ENCODE data around the gene ARHGAP8.
"Not testable (repeated sequence)": the region's sequence is repeated elsewhere in the genome, so short reads cannot be mapped to it uniquely, and the experiment has no call there.

Gene ARHGAP8

DNA sequence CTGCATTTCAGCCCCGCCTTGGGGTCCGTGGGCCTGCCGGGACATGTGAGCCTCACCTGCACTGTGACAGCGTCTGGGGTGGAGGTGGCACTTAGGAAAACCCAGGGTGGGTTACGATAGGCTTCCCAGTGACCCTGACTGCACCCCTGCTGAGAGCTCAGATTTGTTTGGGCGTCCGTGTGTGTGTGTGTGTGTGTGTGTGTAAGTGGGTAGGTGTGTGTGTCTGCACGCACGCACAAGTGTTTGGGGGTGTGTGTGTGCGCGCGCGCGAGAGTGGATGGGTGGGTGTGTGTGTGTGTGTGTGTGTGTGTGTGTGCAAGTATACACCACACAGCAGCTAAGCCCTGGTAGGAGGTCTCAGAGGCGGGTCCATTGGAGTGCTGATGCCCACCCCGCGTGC, 12.1 kb upstream of the ARHGAP8 start:
- no peak for DNase-seq

DNA sequence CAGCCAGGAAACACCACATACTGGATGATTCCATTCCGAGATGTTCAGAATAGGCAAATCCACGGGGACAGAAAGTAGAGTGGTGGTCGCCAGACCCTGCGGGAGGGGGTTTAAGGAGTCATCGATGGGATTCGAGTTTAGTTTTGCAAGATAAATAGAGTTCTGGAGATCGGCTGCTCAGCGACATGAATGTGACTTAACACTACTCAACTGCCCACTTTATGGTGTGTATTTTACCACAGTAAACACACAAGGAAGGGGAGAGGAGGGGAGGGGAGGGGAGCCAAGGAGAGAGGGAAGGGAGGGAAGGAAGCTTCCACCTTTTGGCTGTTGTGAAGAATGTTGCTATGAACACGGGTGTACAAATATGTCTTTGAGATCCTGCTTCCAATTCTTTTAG, 10.4 kb upstream of the ARHGAP8 start:
- no peak for DNase-seq

DNA sequence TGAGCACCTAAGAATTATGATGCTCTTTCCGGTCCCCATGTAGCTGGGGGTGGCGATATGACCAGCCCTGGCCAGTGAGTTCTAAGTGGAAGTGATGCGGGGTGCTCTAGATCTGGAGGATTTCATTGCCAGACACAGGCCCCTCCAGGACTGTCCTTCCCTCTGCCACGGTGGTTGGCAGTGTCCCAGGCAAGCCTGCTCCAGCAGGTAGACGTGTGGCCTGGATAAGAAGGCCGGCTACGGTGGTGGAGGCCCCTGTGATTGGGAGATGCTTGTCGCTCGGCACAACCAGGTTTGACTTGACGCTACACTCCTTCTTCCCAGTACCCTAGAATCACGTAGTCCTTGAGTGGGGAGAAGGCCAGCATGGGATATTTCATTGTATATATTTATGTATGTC, 9.1 kb upstream of the ARHGAP8 start:
- no peak for DNase-seq

DNA sequence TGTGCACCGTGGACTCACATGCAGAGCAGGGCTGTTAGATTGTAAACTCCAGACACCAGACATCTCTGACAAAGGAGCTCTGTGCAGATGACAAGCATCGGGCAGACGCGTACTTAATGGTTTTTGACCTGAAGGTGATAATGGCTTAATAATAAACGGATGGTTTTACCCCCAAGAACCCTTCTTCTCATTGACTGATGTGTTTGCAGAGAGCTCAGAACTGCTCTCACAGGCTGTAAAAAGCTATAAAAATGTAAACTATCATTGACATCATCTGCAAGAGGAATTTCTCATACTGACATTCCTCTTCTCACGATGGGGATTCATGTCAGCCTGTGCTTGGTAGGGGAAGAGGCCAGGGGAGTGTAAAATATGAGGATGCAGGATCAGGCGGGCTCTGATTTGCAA, 8.6 kb upstream of the ARHGAP8 start:
- DNase-seq = no peak

DNA sequence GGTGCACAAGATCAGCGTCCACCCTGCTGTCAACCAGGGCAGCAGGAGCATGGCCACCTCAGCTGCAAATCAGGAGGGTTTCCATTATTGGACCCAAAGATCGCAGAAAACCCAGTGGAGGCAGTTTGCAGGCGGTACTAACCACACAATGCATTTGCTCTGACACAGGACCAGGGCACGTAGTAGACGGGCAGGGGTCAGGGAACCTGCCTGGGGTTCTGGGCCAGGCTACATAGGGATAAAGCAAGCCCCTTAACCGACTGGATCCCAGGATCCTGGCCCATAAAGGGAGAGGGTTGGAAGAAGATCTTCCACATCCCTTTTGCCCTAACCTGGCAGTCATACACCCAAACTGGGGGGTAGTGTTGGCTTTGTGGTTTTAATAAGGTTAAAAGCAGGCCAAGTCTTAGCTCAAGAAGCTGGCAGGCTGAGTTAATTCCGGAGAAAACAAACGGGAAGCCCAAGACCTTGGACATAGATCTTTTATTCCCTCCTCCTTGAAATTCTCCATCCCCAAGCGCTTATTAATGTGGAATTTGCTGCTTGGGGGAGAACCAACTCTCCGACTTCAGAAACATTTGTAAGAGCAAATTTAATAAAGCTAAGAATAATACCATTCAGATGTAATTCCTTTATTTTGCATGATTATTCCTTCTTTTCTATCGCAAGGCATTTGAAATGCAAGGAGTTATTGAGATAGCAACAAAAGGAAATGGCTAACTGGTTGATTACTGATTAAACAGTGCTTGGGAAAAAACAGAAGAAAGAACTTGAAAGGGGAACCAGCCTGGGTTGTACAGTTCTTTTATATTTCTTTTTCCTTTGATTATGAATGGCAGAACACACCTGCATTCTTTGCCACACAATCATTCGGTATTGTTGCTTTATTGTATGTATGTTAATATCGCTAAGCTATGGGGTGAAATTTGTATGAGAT, 6.3 kb upstream of the ARHGAP8 start:
- no peak for DNase-seq

DNA sequence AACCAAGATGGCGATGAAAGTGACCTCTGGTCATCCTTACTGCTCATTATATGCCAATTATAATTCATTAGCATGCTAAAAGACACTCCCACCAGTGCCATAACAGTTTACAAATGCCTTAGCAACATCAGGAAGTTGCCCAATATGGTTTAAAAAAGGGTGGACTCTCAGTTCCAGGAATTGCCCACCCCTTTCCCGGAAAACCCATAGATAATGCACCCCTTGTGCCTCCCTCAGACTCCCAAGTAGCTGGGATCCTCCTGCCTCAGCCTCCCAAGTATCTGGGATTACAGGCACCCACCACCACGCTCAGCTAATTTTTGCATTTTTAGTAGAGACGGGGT, 4.6 kb upstream of the ARHGAP8 start:
- not testable (repeated sequence) for DNase-seq

DNA sequence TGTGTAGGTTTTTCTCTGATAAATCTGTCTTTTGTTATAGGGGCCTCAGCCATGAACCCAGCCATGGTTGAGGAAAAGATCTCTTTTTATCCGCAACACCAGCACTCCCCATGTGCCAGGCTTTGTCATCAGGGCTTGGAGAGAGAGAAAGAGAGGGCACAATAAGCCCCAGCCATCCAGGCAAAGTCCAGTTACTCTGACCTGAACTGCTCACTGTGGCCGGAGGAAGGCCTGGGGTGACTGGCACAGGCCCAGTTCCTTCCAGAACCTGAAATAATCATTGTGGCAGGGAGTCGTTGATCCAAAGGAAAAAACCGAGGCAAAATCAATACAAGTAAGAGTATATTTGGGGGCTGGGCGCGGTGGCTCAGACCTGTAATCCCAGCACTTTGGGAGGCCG, 3.9 kb upstream of the ARHGAP8 start:
- no peak for DNase-seq

DNA sequence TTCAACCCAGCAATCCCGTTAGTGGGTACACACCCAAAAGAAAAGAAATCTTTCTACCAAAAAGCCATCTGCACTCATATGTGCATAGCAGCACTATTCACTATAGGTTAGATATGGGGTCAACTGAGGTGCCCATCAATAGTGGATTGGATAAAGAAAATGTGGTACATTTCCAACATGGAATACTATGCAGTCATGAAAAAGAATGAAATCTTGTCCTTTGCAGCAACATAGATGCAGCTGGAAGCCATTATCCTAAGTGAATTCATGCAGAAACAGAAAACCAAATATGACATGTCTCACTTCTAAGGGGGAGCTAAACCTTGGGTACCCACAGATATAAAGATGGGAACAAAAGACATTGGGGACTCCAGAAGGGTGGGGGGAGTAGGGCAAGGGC, 1.9 kb upstream of the ARHGAP8 start:
- DNase-seq = no peak

DNA sequence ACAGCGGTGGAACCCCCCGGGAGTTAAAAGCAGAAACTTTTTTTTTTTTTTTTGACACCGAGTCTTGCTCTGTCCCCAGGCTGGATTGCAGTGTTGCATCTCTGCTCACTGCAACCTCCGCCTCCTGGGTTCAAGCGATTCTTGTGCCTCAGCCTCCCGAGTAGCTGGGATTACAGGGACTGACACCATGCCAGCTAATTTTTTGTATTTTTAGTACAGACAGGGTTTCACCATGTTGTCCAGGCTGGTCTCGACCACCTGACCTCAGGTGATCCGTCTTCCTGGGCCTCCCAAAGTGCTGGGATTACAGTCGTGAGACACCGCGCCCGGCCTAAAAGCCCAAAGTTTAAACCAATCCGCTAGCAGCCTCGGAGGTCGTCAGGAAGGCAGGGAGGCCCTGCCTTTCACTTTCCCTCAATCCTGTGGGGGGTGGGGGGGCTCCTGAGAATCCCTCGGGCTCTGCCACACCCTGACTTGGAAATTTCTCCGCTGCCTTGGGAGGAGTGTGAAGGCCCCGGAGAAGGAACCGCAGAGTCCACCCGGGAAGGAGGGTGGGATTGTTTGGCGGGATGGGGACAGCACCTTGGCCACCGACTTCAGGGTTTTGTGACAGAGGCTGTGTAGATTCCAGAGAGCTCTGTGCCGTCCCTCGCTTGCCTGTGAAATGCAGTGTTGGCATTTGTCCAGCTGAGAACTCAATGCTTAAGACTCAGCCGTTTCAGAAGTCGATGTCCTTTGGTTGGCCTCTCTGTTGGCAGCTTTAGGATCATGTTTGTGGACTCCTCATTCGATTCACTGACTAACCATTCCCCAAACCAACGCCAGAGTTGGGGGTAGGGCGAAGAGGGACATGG, 1.0 kb downstream of the ARHGAP8 start:
- DNase-seq = no peak

DNA sequence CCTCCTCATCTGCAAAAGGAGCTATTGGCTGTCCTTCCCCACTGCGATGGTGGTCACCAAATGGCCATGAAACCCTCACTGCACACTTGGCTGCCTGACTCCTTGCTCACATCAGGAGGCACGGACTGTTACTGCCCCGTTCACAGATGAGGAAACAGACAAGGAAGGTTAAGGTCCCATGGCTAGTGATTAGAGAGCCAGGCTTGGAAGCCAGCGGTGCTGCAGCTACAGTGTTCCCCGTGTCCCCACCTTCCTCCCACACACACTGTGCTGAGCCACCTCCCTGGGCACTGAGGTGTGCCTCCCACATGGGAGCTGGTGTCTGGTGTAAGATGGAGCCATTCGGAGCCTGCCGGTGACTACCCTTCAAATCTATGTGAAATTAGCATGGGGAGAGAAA, 2.6 kb downstream of the ARHGAP8 start:
- no peak for DNase-seq

DNA sequence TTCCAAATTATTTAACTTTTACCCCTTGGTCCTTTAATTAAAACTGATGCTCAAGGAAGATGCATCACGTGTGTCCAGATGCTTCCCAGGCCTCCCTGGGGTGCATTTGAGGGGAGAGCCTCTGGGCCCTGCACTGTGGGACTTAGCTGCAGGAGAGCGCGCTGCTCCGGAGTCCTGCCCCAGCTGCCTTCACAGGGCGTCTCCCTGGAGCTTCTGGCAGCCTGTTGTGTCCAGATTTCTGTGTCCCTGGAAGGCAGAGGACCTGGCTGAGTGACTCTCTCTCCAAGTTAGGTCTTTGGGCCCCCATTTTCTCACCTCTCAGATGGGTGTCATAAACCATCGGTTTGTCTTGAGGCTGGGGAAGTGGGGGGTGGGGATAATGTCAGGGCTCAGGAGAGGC, 3.0 kb downstream of the ARHGAP8 start:
- no peak for DNase-seq

DNA sequence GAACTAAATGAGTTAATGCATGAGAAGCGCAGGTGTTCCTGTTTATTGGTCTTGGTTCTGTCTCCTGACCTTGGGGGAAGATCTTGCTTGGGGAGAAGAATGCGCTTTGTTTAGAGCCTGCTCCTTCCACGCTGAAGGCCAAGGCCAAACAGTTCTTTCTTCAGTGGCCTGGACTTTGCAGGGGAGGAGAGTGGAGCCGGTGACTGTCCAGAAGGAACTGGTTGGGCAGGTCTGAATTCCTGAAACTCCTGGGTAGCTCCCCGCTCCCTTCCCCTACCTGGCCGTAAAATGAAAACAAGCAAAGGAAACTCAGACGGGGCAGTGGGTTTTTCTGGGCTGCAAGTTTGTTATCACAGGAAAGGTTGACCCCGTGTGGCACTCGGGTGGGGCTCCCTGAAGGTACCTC, 3.6 kb downstream of the ARHGAP8 start:
- no peak for DNase-seq

DNA sequence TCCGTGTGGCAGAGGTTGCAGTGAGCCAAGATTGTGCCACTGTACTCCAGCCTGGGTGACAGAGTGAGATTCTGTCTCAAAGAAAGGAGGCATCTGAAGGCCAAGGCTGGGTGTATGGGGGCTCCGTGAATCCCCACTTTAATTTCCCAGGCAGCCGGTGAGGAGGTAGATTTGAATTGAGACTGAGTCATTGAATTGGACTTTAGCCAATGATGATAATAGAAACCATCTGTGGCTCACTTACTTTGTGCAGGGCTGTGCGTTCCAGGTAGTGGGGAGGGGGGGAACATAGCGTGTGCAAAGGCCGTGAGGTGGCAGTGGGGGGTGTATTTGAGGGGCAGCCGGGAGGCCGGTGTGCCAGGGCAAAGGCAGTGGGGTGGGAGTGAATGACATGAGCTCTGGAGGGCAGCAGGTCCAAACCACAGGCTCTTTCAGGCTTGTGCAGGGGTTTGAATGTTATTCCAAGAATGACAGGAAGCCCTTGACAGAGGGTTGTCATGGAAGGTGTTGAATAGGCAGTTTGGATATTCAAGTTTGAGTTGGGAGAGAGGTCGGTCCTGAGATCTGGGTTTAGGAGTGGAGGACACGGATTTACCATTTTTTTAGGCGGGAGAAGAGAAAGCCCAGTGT, 6.1 kb downstream of the ARHGAP8 start:
- DNase-seq = no peak

DNA sequence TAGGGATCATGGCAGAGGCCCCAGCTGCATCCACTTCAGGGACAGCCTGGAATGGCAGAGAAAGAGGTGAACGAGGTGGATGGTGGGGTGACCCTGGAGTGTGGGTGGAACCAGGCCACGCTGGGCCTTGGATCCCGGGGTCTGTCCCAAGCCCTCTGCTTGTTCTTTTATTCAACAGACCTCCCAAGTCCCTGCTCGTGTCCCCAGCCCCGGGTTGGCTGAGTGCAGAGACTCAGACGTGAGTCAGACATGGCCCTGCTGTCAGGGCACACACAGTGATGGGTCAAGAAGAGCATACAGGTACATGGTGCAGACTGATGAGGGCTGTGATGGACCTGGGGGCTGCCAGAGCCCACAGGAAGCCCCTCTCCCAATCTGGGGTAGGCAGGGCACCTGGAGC, 6.6 kb downstream of the ARHGAP8 start:
- DNase-seq = no peak

DNA sequence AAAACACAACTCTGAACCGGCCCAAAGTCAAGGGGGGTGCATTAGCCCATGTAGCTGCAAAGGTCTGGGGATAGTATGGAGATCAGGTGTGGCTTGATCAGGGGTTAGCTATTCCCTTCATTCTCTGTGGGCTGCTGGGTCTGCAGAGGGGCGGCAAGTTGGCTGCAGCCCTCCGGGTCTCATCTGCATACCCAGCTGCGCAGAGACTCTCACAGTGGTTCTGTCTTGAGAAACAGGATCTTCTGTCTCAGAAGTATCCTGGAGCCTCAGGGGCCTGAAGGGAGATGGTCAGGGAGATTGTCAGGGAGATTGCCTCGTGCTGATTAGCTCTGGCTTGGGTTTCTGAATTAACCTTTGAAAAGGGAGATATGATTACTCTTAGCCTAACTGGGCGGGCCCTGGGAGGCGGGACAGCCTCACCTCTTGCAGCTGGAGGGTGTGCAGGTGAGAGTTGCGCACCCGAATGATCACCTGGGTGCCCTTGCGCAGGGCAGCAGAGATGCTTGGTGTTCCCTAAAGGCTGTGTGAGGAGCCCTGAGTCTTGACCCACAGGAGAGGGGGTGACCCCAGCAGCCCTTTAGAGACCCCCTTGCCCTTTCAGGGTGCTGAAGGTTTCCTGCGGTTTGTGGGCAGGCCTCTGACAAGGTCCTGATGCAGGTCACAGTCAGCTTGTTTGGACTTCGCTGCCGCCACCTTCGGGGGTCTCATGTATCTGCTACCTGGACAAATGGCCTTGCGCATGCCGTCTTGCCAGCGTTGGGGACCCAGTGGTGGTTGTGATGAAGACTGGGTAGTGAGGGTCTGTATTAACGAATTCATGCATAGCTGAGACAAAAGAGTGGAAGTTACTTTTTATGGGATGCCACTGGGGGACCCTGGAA, 7.3 kb downstream of the ARHGAP8 start:
- no peak for DNase-seq

DNA sequence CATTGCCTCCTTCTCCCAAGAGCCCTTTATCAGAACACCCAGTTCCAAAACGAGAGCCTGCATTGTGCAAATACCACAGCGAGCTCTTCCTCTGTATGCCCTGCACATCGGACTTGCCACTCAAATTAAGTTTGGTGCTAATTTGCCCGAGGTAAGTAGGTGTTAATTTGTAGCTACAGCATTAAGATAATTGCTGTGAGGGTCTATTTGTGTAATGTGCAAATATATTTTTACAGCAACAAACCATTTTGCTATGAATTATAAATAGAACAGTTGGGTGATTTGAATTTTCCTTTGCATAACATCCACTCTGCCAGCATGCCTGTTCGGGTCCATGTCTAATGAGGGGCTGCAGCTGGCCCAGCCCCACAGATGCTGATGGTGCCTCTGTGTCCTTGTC, 8.1 kb downstream of the ARHGAP8 start:
- no peak for DNase-seq

DNA sequence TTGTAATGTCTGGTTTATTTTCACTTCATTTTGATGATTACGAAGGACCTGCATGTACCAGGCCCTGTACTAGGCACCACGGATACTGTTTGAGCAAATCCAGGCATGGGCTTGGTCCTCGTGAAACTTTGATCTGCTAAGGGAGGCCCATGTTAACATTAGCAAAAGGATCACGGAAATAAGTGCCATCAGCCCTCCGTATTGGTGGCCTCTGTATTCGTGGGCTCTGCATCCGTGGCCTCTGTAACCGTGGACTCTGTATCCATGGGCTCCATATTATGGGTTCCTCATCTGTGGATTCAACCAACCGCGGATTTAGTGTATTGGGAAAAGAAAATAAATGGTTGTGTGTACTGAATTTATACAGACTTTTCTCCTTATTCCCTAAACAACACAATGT, 8.7 kb downstream of the ARHGAP8 start:
- DNase-seq = no peak

DNA sequence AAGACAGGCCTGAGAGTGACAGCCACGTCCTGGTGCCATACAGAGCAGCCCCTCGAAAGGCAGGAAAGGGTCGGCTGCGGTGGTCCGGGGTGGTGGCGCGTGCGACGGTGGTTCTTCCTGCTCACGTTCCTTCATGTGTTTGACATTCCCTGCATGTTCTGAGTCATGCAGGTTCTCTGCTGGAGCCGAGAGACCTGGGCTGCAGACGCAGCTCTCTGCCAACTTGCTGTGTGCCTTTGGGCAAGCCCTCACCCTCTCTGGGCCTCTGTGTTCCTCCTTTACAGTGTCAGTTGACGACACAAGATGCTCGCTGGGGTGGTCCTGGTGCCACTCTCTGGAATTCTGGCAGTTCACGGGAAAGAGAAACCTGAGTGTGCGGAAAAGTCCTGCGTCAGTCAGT, 12.0 kb downstream of the ARHGAP8 start:
- no peak for DNase-seq

DNA sequence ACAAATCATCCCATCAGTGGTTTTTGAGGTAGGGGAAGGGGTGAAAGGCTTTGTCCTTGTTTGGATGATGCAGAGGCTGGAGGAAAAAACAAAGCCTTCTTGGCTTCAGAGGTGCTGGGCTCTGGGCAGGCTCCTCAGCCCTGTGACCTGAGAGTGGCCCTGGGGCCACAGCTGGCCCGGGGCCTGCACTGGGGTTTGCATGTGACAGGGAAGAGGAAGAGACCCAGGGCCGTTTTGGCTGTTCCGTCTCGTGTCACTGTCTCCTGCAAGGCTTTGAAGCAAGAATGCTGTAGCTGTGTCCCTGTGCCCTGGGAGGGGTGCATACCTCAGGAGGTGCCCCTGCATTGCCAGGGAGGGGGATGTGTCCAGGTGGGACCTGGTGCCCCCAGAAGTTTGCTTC, 12.6 kb downstream of the ARHGAP8 start:
- DNase-seq = no peak

DNA sequence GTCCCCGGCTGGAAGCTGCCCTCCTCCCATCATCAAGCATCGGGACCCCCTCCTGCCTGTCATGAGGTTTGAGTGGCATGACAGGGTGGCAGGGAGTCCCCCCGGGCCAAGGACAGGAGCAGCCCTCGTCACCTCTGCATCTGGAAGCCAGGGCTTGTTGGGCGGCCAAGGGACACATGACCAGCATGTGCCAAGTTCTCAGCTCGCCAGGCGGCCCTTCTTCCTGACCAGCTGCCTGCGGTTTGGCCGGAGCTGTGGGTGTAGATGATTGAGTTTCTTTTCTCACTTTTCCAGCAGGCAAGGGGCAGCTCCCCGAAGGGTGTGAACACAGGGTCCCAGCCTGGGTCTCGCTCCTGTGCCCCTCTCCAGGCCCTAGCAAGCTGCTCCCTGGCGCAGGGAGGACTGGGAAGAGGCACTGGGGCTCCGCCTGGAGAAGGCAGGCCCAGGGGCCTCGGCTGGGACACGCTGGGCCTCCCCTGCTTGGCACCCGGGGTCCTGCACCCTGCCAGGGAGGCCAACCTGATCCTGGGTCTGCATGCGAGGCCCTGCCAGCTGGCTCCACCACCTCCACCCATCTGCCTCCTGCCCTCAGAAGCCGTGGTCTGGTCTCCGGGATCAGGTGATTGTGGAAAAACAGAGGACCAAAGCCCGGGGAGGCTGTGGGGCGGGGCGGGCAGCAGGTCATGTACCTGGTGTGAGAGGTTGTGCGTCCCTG, 13.4 kb downstream of the ARHGAP8 start:
- DNase-seq = no peak

DNA sequence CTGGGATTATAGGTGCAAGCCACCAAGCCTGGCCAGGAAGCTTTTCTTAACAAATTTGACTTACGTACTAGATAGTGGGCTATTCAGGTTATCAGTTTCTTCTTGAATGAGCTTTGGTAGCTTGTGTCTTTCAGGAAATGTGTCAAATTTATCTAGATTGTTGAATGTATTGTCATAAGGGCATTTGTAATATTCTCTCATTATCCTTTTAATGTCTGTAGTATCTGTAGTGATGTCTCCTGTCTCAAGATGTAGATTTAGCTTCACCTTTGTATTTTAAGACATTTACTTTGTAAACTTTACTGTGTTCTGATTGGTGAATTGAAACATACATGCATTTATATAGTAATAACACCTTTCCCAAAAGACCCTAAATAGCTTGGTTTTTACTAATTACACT, 20.7 kb downstream of the ARHGAP8 start:
- DNase-seq = no peak

DNA sequence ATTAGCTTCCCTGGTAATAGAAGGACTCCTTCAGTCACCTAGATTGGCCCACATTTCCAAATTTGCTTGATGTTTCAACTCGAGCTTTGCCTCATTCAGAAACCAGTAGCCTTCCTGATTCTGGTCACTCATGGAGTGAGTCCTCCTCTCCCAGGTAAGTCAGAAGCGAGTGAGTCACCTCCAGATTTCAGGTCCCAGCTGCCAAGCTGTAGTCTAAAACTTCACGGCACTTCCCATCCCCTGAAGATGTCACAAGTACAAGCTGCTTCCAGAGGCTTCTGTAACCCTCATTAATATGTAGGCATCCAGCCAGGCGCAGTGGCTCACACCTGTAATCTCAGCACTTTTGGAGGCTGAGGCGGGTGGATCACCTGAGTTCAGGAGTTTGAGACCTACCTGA, 23.5 kb downstream of the ARHGAP8 start:
- no peak for DNase-seq

Data from activated T-cell treated with anti-CD3 and anti-CD28 coated beads, Interleukin-2, amount 50 U/mL, for 1 hour (primary cell).